Glomerular visceral epithelial cell (primary cell): ENCODE results near the gene FOXD3.
"Not testable (repeated sequence)": the region's sequence is repeated elsewhere in the genome, so short reads cannot be mapped to it uniquely, and the experiment has no call there.

ENCODE experiments used
- DNase-seq: peaks from one replicate; pipeline ENCODE4 v3.0.0-alpha.2; 2016; ENCODE audit errors: extremely low spot score

FOXD3 gene

GRCh38 chr1:63321066-63321784, 1.1 kb upstream of the FOXD3 start:
- no peak for DNase-seq

GRCh38 chr1:63321785-63322113, 618 bp upstream of the FOXD3 start:
- no peak for DNase-seq

GRCh38 chr1:63322944-63323864, 837 bp downstream of the FOXD3 start:
- peak; percentile 23 for DNase-seq

GRCh38 chr1:63323865-63324778, 1.8 kb downstream of the FOXD3 start:
- no peak for DNase-seq

- DNase-seq, result no peak
Measured at GRCh38 chr1:63324779-63325119, 2.4 kb downstream of the FOXD3 start.

GRCh38 chr1:63325279-63325985, 3.1 kb downstream of the FOXD3 start:
- no peak for DNase-seq

GRCh38 chr1:63326106-63326472, 3.7 kb downstream of the FOXD3 start:
- no peak for DNase-seq

GRCh38 chr1:63326473-63327380, 4.4 kb downstream of the FOXD3 start:
- no peak for DNase-seq

- DNase-seq, result peak; percentile 65
Measured at GRCh38 chr1:63327417-63328054, 5.2 kb downstream of the FOXD3 start.

GRCh38 chr1:63328122-63328521, 5.8 kb downstream of the FOXD3 start:
- no peak for DNase-seq

- DNase-seq, result no peak
Measured at GRCh38 chr1:63328781-63329180, 6.4 kb downstream of the FOXD3 start.

- DNase-seq, result no peak
Measured at GRCh38 chr1:63329621-63330330, 7.4 kb downstream of the FOXD3 start.

- DNase-seq, result no peak
Measured at GRCh38 chr1:63330331-63330916, 8.1 kb downstream of the FOXD3 start.

GRCh38 chr1:63342402-63342801, 20.0 kb downstream of the FOXD3 start:
- no peak for DNase-seq

GRCh38 chr1:63343922-63344321, 21.6 kb downstream of the FOXD3 start:
- DNase-seq, result no peak

- no peak for DNase-seq
Measured at GRCh38 chr1:63350320-63350719, 28.0 kb downstream of the FOXD3 start.

GRCh38 chr1:63352736-63353135, 30.4 kb downstream of the FOXD3 start:
- no peak for DNase-seq

GRCh38 chr1:63356234-63356633, 33.9 kb downstream of the FOXD3 start:
- DNase-seq, result not testable (repeated sequence)

GRCh38 chr1:63359561-63359960, 37.2 kb downstream of the FOXD3 start:
- no peak for DNase-seq
